GDM1 (cell line): Measurements from ENCODE around the gene IDH3A.

Experiments used
- DNase-seq: peaks from one replicate; lab custom pipeline; 2025; lab: John Stamatoyannopoulos, UW

IDH3A gene

GRCh38 chr15:78203346-78204225, 54.4 kb downstream of the IDH3A start:
- no peak for DNase-seq

DNA sequence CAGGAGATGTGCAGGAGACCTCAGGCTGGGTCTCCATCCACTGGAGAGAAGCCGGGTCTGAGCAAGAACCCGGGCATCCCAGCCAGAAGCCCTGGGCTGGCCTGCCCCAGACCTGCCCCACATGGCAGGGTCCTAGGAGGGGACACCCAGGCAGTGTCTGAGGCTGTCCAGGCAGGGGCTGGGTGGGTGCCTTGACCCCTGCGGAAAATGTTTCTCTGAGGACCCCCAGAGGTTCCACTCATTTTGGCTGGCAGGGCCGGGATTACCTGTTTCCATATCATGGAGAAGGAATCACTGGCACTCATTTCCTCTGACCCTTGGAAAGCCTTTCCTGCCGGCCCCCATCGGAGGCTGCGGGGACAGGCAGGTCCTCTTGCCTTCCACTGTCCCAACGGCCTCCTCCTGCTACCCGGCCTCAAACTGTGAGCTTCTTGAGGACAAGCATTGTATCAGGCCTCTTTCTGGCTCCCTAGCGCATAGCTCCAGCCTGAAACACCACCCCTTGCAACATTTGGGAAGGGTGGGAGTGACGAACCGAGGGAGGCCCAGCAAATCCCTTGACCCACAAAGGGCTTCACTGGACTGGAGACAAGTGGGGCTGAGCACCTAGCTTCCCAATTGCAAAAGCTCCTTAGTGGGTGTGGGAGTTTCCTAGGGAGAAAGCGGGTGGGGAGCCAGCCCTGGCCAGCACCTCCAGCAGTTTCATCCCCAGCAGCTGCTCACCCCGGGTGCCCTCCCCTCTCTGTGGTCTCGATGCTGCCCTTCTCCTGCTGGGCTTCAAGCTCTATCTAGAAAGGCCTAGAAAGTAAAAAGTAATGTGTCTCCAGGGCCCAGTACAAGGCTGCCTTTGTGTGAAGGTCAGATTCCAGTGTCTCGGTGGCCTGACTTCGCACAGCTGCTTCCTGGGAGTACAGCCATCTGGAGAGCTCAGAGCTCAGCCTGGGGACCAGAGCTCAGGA, 55.5 kb downstream of the IDH3A start:
- DNase-seq = no peak

DNA sequence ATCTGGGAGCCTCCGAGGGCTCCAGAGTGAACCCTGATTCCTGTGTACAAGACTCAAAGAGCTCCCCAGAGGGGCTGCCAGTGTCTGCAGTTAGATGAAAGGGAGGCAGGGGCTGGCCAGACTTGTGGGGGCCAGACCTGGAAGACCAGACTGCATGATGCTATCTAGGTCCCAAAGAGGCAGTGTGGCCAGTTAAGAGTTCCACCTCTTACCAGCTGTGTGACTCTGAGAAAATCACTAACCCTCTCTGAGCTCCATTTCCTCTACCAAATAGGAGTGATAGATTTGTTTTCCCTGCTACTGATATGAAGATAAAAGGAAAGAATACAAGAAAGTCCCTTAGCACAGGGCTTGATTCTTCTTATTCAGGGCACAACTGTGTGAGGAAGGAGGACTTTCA, 56.2 kb downstream of the IDH3A start:
- no peak for DNase-seq

DNA sequence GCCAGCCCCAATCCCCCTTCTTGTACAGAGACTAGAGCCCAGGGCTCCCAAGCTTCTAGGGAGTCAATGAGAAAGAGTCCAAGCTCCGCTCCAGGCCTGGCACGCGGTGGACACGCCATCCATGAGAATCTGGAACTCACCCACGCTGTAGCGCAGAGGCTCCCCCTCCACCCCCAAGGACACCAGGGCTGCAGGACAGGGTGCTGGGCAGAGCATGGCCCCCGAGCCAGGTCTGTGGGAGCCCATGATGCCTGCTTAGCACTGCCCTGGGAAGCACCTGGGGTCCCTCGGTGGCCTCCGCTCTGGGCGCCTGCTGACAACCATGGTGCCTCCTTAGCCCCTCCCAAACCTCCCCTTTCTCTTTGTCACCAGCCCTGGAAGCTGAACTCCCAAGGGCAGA, 56.7 kb downstream of the IDH3A start:
- no peak for DNase-seq

DNA sequence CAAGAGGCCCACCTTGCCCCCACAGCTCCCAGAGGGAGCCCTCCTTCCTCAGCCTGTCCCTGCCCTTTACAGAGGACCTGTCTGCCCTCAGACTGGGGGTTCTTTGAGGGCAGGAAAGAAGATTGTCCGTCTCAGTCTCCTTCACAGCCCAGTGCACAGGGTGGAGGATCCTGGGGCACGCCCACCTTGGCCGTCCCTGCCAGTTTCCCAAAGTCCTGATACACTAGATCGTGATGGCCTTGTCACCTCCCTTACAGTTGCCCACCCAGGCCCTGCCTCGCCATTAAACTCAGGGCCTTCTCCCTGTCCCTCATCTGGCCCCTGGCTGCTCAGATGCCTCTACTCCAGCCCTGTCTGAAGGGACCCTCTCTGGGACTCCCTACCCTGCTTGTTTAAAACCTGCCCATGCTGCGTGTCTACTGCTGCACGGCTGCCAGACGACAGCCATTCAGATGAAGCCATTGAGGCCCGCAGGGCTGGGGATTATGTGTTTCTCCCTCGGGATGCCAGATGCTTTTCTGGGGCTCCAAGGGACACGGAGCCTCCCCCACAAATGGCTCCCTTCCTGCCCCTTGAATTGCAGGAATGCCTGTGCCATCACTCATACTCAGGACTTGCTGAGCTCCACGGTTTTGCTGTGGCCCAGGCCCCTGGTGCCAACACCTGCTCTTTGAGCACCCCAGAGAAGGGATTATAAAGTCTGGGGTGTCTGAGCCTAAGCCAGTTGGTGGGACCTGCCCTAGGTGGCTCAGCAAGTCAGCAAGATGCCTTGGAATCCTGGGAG, 57.4 kb downstream of the IDH3A start:
- DNase-seq = no peak

- no peak for DNase-seq
Measured at GRCh38 chr15:78207110-78207458, 57.9 kb downstream of the IDH3A start.

DNA sequence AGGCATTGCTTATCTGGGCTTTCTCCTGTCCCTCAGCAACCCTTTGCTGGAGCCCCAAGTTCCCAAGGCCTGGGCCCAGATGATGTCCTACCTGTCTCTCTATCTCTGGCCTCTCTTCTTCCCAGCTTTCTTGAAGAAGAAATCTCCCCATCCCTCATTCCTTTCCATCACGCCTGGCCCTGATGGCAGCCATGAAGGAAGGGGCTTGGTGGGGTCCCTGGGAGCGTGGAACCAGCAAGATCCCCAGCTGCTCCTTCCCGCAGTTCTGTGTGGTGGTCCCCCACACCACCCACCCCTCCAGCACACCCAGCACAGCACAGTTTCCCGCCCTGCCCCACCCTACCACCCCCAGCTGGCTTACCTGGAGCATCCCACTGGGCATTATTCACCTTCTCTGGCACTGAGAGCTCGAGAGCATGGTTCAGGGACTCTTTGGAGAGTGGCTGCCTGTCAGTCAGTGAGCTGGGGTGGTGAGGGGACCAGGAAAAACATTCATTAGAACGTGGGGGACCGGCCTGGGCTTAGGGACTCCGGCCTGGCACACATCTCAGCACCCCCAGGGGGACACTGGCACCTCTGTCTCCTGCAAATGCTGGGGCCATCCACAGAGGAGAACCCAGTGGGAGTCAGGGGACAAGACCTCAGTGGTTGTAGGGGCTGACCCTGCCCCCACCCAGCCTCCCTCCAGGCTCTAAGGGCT, 58.6 kb downstream of the IDH3A start:
- no peak for DNase-seq

DNA sequence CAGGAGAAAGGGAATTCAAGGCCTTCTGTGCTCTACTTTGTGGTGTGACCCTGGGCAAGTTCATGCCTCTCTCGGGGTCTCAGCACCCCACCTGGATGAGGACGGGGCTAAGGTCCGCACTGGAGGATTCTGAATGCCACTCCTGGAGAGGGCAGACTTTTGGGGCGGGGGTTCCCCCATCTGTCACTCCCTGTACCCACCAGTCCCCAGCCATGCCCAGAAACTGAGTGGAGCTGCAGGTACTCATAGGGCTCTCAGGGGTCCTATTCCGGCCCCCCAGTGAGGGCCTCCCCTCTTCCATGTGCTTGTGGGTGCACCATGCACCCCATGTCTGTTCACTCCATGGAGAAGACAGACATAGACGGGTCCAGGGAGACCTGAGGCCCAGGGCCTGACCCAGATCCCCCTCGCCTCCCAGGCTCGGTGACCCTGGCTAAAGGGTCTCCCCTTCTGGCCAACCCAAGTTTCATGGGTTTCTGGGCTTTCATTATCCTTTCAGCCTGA, 59.2 kb downstream of the IDH3A start:
- DNase-seq = no peak

- no peak for DNase-seq
Measured at GRCh38 chr15:78208887-78209645, 59.9 kb downstream of the IDH3A start.

DNA sequence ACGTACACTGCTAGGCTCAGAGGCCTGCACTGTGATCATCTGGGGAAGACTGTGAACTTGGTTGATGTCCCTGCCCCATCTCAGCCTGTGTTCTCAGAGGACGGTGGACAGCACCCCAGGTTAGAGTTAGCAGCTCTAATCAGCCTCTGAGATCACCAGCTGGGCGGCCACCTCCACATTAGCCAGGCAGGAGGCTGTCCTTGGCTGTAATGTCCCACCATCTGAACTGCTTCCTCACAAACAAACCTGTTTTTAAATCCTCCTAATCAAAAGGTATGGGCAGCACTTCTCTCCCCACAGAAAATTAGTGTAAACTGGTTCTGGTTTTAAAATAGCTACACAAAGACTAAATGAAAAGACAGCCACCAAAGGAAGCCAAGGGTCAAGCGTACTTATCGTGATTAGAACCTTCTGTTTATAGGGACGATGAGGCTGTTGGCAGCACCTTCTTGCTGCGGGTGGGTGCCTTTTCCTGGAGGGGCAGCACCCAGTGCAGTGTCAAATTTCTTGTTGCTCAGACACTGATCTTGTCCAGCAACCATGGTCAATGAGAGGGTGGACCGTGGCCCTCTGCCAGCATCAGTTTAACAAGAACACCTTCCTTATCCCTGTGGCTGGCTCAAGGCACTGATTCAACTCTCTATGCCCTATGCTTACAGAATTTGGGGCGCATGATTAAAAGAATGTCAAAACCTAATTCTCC, 60.6 kb downstream of the IDH3A start:
- DNase-seq = no peak

DNA sequence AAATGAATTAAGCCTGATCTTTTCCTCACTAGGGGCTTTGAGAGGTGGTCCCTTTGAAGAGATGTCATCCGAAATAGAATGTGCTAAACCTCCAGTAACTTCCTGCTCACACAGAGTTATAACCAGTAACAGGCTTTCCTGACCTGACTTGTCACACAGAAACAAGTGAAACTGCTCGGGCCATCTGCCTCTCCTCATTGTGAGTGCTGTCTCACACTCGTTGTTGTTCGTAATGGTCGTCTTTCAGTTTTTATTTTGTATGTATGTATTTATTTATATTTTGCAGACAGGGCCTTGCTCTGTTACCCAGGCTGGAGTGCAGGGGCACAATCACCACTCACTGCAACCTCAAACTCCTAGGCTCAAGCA, 61.2 kb downstream of the IDH3A start:
- no peak for DNase-seq

DNA sequence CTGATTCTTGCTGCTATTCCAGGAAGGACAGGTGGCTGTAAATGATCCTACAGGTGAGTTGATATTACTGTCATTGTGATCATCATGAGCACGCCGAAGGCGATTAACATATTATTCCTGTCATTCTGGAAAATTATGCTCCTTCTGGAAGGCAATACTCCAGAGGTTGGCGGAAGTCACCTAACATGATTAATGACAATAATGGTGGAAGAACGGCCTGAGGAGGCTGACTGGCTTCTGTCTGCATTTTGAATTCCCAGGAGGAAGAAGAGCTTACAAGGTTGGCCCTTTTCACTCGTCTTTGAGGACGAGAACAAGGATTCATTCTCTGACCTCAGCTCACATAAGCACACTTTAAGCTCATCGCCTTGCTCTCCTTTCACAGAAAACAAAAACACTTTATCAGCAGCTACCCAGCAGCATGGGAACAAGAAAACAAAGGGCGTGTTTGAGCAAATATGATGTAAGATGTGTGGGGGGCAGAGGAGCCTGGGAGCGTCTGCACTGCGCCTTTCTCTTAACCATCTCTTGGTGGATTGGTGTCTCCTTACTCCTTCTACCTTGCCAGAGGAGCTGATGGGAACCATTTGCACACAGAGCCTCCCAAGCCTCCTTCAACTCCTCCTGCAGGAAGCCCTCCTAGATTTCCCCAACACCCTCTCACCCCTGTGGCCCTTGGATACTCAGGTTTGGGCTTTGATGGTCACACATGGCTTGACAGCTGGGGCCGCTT, 62.2 kb downstream of the IDH3A start:
- no peak for DNase-seq

DNA sequence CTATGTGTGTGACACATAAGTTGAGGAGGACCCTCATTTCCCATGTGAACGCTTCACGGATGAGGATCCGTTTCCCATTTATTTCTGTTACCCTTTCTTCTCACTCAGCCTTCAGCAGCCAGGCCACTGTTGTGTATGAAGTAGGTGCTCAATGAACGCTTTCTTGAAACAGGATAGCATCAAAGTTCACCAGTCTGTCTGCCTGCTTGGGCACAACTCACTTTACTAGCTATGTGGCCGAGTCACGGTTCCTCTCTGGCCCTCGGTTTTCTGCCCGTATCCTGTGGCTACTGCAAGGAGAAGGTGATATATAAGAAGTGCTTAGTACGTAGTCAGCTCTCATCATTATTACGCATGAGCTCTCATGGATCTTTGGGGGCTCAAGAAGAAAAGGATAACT, 62.8 kb downstream of the IDH3A start:
- DNase-seq = no peak

DNA sequence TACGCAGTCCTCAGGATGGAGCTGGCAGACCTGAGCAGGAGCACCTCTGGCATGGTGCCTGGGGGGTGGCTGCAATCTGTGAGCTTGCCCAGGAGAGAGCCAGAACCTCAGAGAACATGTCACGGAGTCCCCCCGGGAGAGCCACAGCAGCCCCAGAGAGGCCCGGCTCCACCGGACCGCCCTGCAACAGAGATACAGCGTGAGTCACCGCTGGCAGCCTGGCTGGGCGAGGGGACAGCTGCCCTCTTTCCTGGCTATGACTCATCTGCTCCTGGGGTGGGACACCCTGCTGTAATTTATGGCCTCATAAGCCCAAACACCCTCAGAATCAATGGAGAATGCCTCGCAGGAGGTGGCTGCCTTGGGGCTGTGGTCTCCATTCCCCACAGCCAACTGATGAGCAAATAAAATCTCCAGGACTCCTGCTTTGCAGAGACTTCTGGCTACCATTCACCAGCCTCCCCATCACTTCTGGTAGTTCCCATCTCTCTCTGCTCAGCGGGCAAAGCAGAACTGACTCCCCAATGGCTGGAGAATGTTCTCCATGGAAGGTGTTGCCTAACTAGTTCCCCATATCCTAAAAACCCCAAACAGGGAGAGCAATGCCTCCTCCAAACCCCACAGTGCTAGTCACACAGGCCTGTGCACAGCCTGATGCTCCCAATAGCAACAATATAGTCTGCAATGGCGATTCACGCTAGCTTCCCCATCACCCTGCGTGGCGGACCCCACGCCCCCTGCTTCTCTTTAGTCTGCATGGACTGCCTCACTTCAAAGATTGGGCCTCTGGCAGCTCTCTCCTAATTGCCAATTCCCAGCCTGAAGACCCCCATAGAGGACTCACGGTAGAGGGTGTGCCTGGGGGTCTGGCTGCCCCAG, 63.6 kb downstream of the IDH3A start:
- DNase-seq = no peak

- no peak for DNase-seq
Measured at GRCh38 chr15:78213425-78213750, 64.2 kb downstream of the IDH3A start.

GRCh38 chr15:78213956-78214355, 64.8 kb downstream of the IDH3A start:
- DNase-seq = no peak

DNA sequence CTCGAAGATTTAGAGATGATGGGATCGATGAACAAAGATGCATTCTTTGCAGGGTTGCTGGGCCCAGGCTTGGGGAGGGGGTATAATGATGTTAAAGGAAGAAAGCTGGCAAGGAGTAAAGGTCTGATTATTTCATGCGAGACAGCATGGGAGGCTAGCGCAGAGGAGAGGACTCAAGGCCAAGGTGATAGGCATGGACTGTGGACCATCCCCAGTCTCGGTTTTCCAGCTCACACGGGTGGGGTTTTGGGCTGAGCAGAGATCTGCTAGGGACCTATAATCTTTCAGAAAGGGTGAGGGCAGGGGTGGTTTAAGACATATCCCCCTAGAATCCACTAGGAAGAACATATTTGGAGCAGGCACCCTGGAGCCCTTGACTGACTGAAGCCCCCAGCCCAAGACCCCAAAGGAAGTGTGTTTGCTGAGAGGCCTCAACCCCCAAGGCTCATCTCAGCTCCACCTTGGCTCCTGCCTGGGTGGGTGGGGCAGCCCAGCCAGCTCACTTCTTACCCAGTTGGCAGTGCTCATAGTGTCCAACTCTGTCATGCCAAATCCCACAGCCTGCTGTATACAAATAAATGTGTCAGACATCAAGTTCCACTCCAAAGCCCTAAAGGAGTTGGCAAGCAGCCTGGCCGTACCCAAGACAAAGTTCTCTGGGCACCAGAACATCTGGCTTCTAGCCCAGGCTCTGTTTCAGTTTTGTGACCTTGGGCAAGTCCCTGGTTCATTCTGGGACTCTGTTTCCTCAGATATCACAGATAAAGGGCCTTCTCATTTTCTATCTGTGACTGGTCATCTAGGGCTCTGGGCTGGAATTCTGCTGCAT, 67.3 kb downstream of the IDH3A start:
- DNase-seq = no peak

GRCh38 chr15:78220713-78221112, 71.6 kb downstream of the IDH3A start:
- DNase-seq = no peak
